ENCODE measurements around the gene SEMA3G. TPM values are rescaled to one million over a fixed set of nuclear protein-coding genes. Genes with fewer than 3 reads are reported as not detected.

Gene SEMA3G
- total and polyA plus RNA-seq, 2 donors (not counting 1 experiment from before 2014, with no cell fraction given): 0.02 to 0.17 TPM

DNA sequence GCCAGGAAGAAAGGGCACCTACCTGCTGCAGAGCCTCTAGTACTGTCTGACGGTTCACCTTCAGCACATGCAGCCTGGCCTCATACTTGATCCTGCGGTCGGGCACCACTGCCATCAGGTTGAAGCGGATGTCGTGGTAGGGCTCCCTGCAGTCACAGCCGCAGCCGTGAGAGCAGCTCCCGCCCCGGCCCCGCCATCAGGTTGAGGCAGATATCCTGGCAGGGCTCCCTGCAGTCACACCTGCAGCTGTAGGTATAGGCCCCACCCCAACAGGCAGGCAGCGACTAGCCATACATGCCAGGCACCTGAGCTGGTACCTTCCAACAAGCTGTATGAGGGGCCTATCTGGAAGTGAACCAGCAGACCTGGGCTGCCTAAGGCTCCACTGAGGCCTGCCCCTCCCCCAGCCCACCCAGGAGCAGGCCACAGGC, 38.7 kb downstream of the SEMA3G start:
- Histone ChIP-seq H4K20me1 (ENCODE audit: control insufficient read depth, extremely low read depth, insufficient read depth, low read length) (no peaks in the 10 kb centered on the region), H3K79me2 (ENCODE audit: control insufficient read depth, insufficient read depth, low read length) (peaks cover 23% of the 10 kb centered on the region), H3K4me1 (ENCODE audit: control insufficient read depth, extremely low read depth, insufficient read depth, low read length) (peaks cover 7% of the 10 kb centered on the region), H3K4me3 (replicated peaks in 1 of 4; ENCODE audit: control extremely low read depth in 1 of 4, insufficient read depth in 1 of 4, low read depth in 3 of 4, low read length in 4 of 4) (no peak overlapping the region), H3K9ac (ENCODE audit: insufficient read depth, low read length) (no peak overlapping the region), H3K27ac (ENCODE audit: insufficient read depth, low read length) (no peak overlapping the region), H3K9me3 (ENCODE audit: control insufficient read depth, insufficient read depth, low read depth, low read length) (no peaks in the 10 kb centered on the region), H3K27me3 (ENCODE audit: control insufficient read depth, insufficient read depth, low read length) (no peaks in the 10 kb centered on the region), H3K36me3 (ENCODE audit: control insufficient read depth, insufficient read depth, low read length) (peaks cover 44% of the 10 kb centered on the region), H3K4me2 (ENCODE audit: extremely low read depth, insufficient read depth, low read length) (no peak overlapping the region), H2AFZ (ENCODE audit: low read length) (no peak overlapping the region)
- TF ChIP-seq, protein P1, sequence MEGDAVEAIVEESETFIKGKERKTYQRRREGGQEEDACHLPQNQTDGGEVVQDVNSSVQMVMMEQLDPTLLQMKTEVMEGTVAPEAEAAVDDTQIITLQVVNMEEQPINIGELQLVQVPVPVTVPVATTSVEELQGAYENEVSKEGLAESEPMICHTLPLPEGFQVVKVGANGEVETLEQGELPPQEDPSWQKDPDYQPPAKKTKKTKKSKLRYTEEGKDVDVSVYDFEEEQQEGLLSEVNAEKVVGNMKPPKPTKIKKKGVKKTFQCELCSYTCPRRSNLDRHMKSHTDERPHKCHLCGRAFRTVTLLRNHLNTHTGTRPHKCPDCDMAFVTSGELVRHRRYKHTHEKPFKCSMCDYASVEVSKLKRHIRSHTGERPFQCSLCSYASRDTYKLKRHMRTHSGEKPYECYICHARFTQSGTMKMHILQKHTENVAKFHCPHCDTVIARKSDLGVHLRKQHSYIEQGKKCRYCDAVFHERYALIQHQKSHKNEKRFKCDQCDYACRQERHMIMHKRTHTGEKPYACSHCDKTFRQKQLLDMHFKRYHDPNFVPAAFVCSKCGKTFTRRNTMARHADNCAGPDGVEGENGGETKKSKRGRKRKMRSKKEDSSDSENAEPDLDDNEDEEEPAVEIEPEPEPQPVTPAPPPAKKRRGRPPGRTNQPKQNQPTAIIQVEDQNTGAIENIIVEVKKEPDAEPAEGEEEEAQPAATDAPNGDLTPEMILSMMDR (conservative IDR thresholded peaks at IDR 0.05 in 1 of 2, IDR thresholded peaks at IDR 0.05 in 1 of 2; ENCODE audit: low read depth in 1 of 2, low read length in 2 of 2): no peak
- TF ChIP-seq EZH2 (IDR thresholded peaks at IDR 0.05; ENCODE audit: low read length, missing control alignments): no peak
- DNase-seq (ENCODE audit: low read depth in 2 of 2): no peak

DNA sequence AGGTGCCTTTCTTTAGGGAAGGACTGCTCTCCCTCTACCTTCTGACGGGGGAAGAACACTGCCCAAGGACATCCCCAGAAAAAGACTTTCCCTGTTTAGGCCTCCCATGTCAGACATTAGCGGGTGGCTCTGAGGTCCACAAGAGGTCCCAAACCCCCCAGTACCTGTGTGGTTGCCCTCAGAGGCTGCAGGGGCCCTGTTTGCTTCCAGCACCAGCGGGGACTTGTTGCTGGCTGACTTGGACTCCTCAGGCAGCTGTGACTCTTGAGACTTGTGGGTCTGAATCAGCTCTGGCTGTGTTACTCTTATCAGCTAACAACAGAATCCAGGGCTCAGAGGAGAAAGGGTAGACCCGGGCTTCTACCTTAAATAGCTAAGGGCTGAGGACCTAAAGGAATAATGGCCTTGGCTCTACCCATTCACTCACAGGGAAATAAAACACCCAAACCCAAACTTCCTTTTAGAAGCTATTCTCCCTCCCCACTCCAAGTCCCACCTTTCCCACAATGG, 39.2 kb downstream of the SEMA3G start:
- H3K27me3 ChIP-seq (ENCODE audit: control insufficient read depth, insufficient read depth, low read length): no peaks in the 10 kb centered on the region
- peaks cover 5% of the 10 kb centered on the region for H3K4me1 ChIP-seq (ENCODE audit: control insufficient read depth, extremely low read depth, insufficient read depth, low read length)
- no peak for DNase-seq (ENCODE audit: low read depth in 2 of 2)
- H3K36me3 ChIP-seq (ENCODE audit: control insufficient read depth, insufficient read depth, low read length): peaks cover 45% of the 10 kb centered on the region
- H3K27ac ChIP-seq (ENCODE audit: insufficient read depth, low read length): no peak overlapping the region
- TF ChIP-seq, protein P1 (conservative IDR thresholded peaks at IDR 0.05 in 1 of 2, IDR thresholded peaks at IDR 0.05 in 1 of 2; ENCODE audit: low read depth in 1 of 2, low read length in 2 of 2): no peak
- no peak for TF ChIP-seq EZH2 (IDR thresholded peaks at IDR 0.05; ENCODE audit: low read length, missing control alignments)
- no peaks in the 10 kb centered on the region for H4K20me1 ChIP-seq (ENCODE audit: control insufficient read depth, extremely low read depth, insufficient read depth, low read length)
- H3K4me3 ChIP-seq (replicated peaks in 1 of 4; ENCODE audit: control extremely low read depth in 1 of 4, insufficient read depth in 1 of 4, low read depth in 3 of 4, low read length in 4 of 4): no peak overlapping the region
- H3K9ac ChIP-seq (ENCODE audit: insufficient read depth, low read length): no peak overlapping the region
- H3K4me2 ChIP-seq (ENCODE audit: extremely low read depth, insufficient read depth, low read length): no peak overlapping the region
- H2AFZ ChIP-seq (ENCODE audit: low read length): no peak overlapping the region
- peaks cover 20% of the 10 kb centered on the region for H3K79me2 ChIP-seq (ENCODE audit: control insufficient read depth, insufficient read depth, low read length)
- no peaks in the 10 kb centered on the region for H3K9me3 ChIP-seq (ENCODE audit: control insufficient read depth, insufficient read depth, low read depth, low read length)

DNA sequence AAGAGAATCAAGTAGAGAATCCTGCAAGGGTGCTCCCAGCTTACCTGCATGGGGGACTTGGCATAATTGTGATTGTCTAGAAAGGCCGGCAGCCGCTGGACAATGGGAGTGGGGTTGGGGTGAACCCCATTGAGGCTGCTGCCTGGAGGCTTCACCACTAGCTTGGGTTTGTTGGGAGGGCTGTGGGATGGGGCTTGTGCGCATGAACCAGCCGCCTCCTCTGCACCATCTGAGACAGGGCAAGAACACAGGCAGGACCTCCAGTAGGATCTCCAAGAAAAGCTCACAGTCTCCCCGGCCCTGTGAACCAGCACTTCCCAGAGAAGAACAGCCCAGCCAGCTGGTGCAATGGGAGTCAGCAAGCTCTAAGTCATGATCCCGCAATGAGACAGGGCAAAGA, 39.8 kb downstream of the SEMA3G start:
- DNase-seq (ENCODE audit: low read depth in 2 of 2): no peak
- Histone ChIP-seq H3K27ac (ENCODE audit: insufficient read depth, low read length) (no peak overlapping the region), H3K4me3 (replicated peaks in 1 of 4; ENCODE audit: control extremely low read depth in 1 of 4, insufficient read depth in 1 of 4, low read depth in 3 of 4, low read length in 4 of 4) (no peak overlapping the region), H3K27me3 (ENCODE audit: control insufficient read depth, insufficient read depth, low read length) (no peaks in the 10 kb centered on the region), H3K9me3 (ENCODE audit: control insufficient read depth, insufficient read depth, low read depth, low read length) (no peaks in the 10 kb centered on the region), H4K20me1 (ENCODE audit: control insufficient read depth, extremely low read depth, insufficient read depth, low read length) (no peaks in the 10 kb centered on the region), H3K4me1 (ENCODE audit: control insufficient read depth, extremely low read depth, insufficient read depth, low read length) (peaks cover 5% of the 10 kb centered on the region), H2AFZ (ENCODE audit: low read length) (no peak overlapping the region), H3K36me3 (ENCODE audit: control insufficient read depth, insufficient read depth, low read length) (peaks cover 47% of the 10 kb centered on the region), H3K79me2 (ENCODE audit: control insufficient read depth, insufficient read depth, low read length) (peaks cover 20% of the 10 kb centered on the region), H3K9ac (ENCODE audit: insufficient read depth, low read length) (no peak overlapping the region), H3K4me2 (ENCODE audit: extremely low read depth, insufficient read depth, low read length) (no peak overlapping the region)
- no peak for TF ChIP-seq EZH2 (IDR thresholded peaks at IDR 0.05; ENCODE audit: low read length, missing control alignments)
- TF ChIP-seq, protein P1 (conservative IDR thresholded peaks at IDR 0.05 in 1 of 2, IDR thresholded peaks at IDR 0.05 in 1 of 2; ENCODE audit: low read depth in 1 of 2, low read length in 2 of 2): no peak
